DOHH2 (cell line): Measurements from ENCODE around the gene BST2.

ENCODE experiments used
- EZH2phosphoT487 ChIP-seq: fragments of 200-600 bp; sonication (generic); IDR thresholded peaks from 2 replicates; pipeline ENCODE4 v1.6.1; 2017; ENCODE audit warnings: borderline replicate concordance, mild to moderate bottlenecking, antibody characterized with exemption, low read length, moderate library complexity, mixed read lengths
- TF ChIP-seq, protein P1 (sequence below): fragments of 200-600 bp; sonication (generic); IDR thresholded peaks from one replicate; pipeline ENCODE4 v1.5.1; 2014; ENCODE audit warnings: antibody characterized with exemption, mild to moderate bottlenecking, low read depth, low read length; ENCODE audit not compliant: poor library complexity, severe bottlenecking

DNA sequence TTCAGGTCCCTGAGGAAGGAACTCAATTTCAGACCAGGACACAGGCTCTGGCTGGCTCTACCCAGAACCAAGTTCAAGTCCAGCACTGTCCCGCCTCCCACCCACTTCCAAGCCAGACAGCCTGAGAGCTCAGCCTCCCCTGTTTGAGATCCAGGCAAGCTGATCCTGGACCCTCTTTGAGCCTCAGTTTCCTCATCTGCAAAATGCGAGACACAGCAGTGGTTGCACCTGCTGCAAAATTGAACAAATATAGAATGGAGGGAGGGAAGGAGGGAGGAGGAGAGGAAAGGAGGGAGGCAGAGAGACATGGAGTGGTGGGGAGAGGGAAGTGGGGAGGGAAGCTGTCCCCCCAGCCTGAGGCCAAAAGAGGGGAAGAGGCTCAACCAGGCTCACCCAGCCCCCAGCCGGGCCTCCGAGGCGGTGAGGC, 42.3 kb upstream of the BST2 start:
- TF ChIP-seq, protein P1, sequence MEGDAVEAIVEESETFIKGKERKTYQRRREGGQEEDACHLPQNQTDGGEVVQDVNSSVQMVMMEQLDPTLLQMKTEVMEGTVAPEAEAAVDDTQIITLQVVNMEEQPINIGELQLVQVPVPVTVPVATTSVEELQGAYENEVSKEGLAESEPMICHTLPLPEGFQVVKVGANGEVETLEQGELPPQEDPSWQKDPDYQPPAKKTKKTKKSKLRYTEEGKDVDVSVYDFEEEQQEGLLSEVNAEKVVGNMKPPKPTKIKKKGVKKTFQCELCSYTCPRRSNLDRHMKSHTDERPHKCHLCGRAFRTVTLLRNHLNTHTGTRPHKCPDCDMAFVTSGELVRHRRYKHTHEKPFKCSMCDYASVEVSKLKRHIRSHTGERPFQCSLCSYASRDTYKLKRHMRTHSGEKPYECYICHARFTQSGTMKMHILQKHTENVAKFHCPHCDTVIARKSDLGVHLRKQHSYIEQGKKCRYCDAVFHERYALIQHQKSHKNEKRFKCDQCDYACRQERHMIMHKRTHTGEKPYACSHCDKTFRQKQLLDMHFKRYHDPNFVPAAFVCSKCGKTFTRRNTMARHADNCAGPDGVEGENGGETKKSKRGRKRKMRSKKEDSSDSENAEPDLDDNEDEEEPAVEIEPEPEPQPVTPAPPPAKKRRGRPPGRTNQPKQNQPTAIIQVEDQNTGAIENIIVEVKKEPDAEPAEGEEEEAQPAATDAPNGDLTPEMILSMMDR = no peak
- TF ChIP-seq EZH2phosphoT487 = 0 out of 2 replicates have a peak, but pooled peaks have one; percentile 6
